Tibial nerve (tissue), 4 donors: Measurements from ENCODE around the gene NRXN3. TPM values are rescaled to one million over a fixed set of nuclear protein-coding genes. Genes with fewer than 3 reads are reported as not detected.

Source experiments
- DNase-seq, 2 donors: peaks; one replicate each; pipeline ENCODE4 v3.0.0-alpha.2; 2019; ENCODE audit warnings: low spot score in 2 of 2
- H3K27ac ChIP-seq, 4 donors: fragments of 200-600 bp; sonication (generic) in 3 of 4; one replicate each; pipeline ENCODE4 v1.5.1; 2017 to 2019; ENCODE audit warnings: mild to moderate bottlenecking in 1 of 4
- H3K27me3 ChIP-seq, 2 donors: fragments of 200-600 bp; sonication (generic) in 1 of 2; one replicate each; pipeline versions ENCODE4 v1.5.1 to v1.6.0; 2017 to 2019
- H3K36me3 ChIP-seq, 3 donors: fragments of 200-600 bp; sonication (generic); one replicate each; pipeline ENCODE4 v1.5.1; 2018 to 2019
- H3K4me1 ChIP-seq, 4 donors: fragments of 200-600 bp; sonication (generic) in 3 of 4; one replicate each; pipeline ENCODE4 v1.5.1; 2017 to 2019
- H3K4me3 ChIP-seq, 4 donors: fragments of 200-600 bp; sonication (generic) in 3 of 4; one replicate each; pipeline ENCODE4 v1.5.1; 2017 to 2019; ENCODE audit warnings: mild to moderate bottlenecking in 1 of 4, moderate library complexity in 1 of 4
- H3K9me3 ChIP-seq, 4 donors: fragments of 200-600 bp; sonication (generic) in 3 of 4; one replicate each; pipeline ENCODE4 v1.5.1; 2017 to 2019
- EP300 ChIP-seq, 2 donors: sonication (generic); formaldehyde crosslinking; IDR thresholded peaks; one replicate each; pipeline ENCODE4 v1.6.1; 2017; ENCODE audit warnings: antibody characterized with exemption in 2 of 2, mild to moderate bottlenecking in 1 of 2
- POLR2A ChIP-seq, 2 donors: fragments of 450-650 bp; IDR thresholded peaks; one replicate each; pipeline ENCODE4 v1.6.1; 2017; ENCODE audit warnings: antibody characterized with exemption in 2 of 2, mild to moderate bottlenecking in 2 of 2, moderate library complexity in 2 of 2
- WGBS, 2 donors: methylation state at CpG; one replicate each; pipeline ENCODE4 v1.1.5; 2018; 5-methylcytosine and 5-hydroxymethylcytosine counted together
- total RNA-seq, 4 donors: library from RNA; depleted of rRNA; stranded (reverse); fragments of >200 nt; gene quantifications; one replicate each; pipeline ENCODE4 v1.1.0, GENCODE V29; 2016
- TF ChIP-seq, protein P1 (sequence below), 5 experiments: fragments of 200-600 bp in 3 of 5; fragments of 450-650 bp in 2 of 5; sonication (generic) in 3 of 5; IDR thresholded peaks; one replicate each; pipeline ENCODE4 v1.5.1; 2016 to 2019; ENCODE audit warnings: antibody characterized with exemption in 5 of 5, mild to moderate bottlenecking in 3 of 5, moderate library complexity in 2 of 5

Gene NRXN3
- total RNA-seq, 4 donors from 2014 or later = 16.7 to 52.2 (median 19.7) TPM

DNA sequence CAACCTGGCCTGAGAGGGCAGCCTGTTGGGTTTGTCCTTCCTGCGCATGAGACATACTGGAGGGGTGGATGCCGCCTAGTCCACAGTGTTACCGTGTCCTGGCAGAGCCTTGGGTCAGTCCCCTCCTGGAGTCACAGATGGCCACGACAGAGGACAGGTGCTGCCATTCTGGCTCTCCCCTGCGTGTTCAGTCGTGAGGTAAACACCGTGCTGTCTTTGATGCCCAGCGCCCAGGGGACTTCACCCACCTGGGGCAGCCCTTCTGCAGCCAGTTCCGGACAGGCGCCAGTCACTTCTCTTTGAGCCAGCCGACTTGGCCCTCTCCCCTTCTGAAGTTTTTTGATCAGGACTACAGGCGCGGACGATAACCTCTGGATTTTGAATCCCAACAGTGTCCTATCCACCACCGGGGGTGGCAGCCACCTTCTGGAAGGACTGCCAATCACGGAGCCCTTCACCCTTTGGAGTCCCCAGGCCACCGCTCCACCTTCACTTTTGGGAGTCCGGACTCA, 1108.2 kb downstream of the NRXN3 start:
- Histone ChIP-seq H3K4me3 (peak overlapping the region; percentile 41 to 62 (median 50)), H3K4me1 (peaks cover 0 to 34% (median 13%) of the 10 kb centered on the region in 4 donors), H3K27me3 (peaks cover 0 to 29% of the 10 kb centered on the region in 2 donors), H3K9me3 (no peaks in the 10 kb centered on the region), H3K27ac (peak overlapping the region in 1 of 4 donors; percentile 82), H3K36me3 (no peaks in the 10 kb centered on the region)
- TF ChIP-seq EP300 (IDR thresholded peaks at IDR 0.05) = no peak
- TF ChIP-seq, protein P1, sequence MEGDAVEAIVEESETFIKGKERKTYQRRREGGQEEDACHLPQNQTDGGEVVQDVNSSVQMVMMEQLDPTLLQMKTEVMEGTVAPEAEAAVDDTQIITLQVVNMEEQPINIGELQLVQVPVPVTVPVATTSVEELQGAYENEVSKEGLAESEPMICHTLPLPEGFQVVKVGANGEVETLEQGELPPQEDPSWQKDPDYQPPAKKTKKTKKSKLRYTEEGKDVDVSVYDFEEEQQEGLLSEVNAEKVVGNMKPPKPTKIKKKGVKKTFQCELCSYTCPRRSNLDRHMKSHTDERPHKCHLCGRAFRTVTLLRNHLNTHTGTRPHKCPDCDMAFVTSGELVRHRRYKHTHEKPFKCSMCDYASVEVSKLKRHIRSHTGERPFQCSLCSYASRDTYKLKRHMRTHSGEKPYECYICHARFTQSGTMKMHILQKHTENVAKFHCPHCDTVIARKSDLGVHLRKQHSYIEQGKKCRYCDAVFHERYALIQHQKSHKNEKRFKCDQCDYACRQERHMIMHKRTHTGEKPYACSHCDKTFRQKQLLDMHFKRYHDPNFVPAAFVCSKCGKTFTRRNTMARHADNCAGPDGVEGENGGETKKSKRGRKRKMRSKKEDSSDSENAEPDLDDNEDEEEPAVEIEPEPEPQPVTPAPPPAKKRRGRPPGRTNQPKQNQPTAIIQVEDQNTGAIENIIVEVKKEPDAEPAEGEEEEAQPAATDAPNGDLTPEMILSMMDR (IDR thresholded peaks at IDR 0.05) = no peak
- no peak for TF ChIP-seq POLR2A (IDR thresholded peaks at IDR 0.05)
- no peak for DNase-seq
- 13 to 20% methylated on average over 12 to 18 of the region's 18 CpGs for WGBS, 2 donors

DNA sequence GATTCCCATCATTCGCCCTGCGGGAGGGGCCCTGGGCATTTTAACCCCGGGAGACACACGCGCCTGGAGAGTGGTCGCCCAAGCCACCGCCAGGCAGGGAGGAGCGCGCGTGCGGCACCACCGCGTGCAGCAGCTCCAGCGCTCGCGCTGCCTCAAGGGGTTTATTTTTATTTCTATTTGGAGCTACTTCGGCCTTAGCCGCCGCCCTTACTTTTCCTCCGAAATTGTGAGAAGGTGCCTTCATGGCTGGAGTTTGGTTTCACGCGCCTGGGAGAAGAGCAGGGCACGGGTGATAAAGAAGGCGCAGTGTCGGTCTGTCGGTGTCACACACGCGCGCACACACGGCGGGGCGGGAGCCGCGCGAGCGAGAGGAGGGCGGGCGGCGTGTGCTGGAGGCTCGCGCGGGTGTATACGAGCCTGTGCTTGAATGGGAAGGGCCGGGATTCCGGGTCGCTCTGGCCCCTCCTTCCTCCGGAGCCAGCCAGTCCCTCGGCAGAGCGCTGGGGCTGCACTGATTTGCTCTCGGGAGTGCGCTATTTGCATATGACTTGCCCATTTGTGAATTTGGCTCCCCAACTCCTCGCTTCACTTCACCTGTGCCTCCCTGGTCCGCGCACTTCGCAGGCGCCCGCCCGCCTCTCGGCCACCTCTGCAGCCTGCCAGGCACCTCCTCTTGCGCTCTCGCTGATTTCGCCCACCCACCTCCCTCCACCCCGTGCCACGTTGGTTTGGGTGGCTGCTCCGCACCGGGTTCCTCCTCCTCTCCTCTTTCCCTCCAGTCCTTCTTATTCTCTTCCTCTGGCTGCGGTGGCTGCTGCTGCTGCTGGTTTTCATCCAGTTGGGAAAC, 1108.8 kb downstream of the NRXN3 start:
- Histone ChIP-seq H3K27me3 (peaks cover 0 to 29% of the 10 kb centered on the region in 2 donors), H3K4me3 (peak overlapping the region; percentile 41 to 62 (median 50)), H3K9me3 (no peaks in the 10 kb centered on the region), H3K36me3 (no peaks in the 10 kb centered on the region), H3K27ac (peak overlapping the region in 2 of 4 donors; percentile 62 to 82), H3K4me1 (peaks cover 0 to 34% (median 13%) of the 10 kb centered on the region in 4 donors)
- peak; percentile 30 to 39 for DNase-seq
- WGBS, 2 donors = 1% methylated on average over 55 to 61 of the region's 67 CpGs
- TF ChIP-seq, protein P1 (IDR thresholded peaks at IDR 0.05) = no peak
- TF ChIP-seq EP300 (IDR thresholded peaks at IDR 0.05) (peak; percentile 34 to 98), POLR2A (IDR thresholded peaks at IDR 0.05) (peak; percentile 66 to 78)

DNA sequence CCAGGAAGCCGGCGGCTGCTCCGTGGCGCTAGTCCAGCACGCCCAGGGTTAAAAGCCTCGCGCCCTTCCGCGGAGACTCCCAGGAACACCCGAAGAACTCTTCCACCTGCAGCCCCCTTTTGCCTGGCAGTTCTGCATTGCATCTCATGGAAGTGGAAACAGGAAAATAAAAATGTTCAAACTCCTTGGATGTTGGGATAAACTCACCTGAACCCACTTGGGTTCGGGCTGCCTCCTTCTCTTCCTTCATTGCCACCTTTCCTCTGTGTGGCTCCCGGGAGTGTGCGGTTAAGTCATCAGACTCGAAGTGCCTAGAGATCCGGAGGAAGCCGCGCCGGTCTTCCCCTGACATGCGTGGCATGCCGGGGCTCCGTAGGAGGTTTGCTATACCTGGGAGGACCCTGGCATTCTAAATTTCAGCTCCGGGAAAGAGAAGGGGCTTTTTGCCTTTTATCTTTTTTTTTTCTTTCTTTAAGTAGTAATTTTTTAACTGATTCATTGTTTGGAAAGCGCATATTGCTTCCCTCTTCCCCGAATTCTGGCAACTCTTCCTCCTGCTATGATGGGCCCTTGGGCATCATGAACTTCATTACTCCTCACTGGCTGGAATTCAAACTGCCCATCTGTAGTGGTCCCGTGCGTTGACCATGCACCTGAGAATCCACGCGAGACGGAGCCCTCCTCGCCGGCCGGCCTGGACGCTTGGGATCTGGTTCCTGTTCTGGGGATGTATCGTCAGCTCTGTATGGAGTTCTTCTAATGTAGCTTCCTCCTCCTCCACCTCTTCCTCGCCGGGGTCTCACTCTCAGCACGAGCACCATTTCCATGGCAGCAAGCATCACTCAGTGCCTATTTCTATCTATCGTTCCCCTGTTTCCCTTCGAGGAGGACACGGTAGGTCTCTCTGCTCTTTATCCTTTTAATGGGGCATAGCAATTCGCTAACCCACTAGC, 1109.7 kb downstream of the NRXN3 start:
- H3K27me3 ChIP-seq = peaks cover 0 to 29% of the 10 kb centered on the region in 2 donors
- peak overlapping the region in 3 of 4 donors; percentile 21 to 82 (median 62) for H3K27ac ChIP-seq
- no peak for TF ChIP-seq EP300 (IDR thresholded peaks at IDR 0.05)
- TF ChIP-seq, protein P1 (IDR thresholded peaks at IDR 0.05) = no peak
- TF ChIP-seq POLR2A (IDR thresholded peaks at IDR 0.05) = no peak
- no peaks in the 10 kb centered on the region for H3K9me3 ChIP-seq
- H3K4me3 ChIP-seq = peak overlapping the region; percentile 41 to 62 (median 50)
- peaks cover 0 to 34% (median 13%) of the 10 kb centered on the region in 4 donors for H3K4me1 ChIP-seq
- 2% methylated on average over 41 of the region's 41 CpGs for WGBS, 2 donors
- no peaks in the 10 kb centered on the region for H3K36me3 ChIP-seq
- DNase-seq = no peak

DNA sequence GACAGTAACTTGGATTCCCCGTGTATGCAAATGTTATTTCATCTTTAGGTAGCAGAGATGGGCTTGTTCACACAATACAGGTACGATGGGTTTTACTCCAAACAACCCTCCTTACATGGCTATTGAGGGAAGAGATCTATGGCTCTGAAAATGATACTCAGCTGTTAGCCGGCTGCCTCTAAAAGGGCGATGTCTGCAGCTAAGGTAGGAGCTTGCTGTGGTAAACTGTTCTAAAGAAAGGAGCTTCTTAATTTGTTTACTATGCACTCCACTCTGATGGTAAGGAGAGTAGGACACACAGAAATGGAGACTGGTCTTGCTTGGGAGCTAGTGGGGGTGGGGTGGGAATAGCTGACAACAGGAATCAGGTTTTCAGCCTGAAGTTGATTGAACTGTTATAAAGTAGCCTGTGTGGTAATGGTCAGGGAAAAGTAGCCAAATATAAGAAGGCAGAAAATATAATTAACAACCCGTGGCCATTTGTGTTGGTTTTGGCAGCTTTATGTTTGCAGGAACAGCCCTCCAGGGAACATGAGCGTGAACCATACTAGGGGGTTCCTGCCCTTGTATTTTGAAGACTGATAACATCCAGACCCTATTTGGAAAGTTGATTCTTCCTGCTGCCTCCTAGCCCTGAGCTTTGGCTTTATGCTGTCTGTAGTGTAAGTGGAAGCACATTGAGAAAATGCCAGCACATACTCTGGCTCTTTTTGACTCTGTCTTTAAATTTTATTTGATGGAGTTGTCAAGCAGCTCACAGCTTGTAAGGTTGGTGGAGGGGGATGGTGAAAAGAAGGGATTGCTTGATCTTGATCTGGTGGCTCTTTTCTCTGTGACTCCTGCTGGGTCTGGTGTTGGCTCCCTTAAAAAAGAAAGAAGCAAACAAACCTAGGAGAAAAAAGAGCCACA, 1111.3 kb downstream of the NRXN3 start:
- no peak for TF ChIP-seq POLR2A (IDR thresholded peaks at IDR 0.05)

More for the DNA sequence above, 1111.3 kb downstream of the NRXN3 start:
- H3K4me3 ChIP-seq = peak overlapping the region; percentile 41 to 62 (median 50)
- peak overlapping the region in 3 of 4 donors; percentile 20 to 82 (median 62) for H3K27ac ChIP-seq
- H3K27me3 ChIP-seq = peaks cover 0 to 29% of the 10 kb centered on the region in 2 donors
- H3K9me3 ChIP-seq = no peaks in the 10 kb centered on the region
- WGBS, 2 donors = 8 to 11% methylated on average over 6 of the region's 6 CpGs
- H3K36me3 ChIP-seq = no peaks in the 10 kb centered on the region
- no peak for DNase-seq
- peaks cover 0 to 34% (median 13%) of the 10 kb centered on the region in 4 donors for H3K4me1 ChIP-seq
